GM18873 (cell line): ENCODE results near the gene KRT38.

Experiments used
- ATAC-seq: cut with Tn5 transposase; IDR thresholded peaks from one replicate; pipeline ENCODE4 v1.9.1; 2021; ENCODE audit warnings: mild to moderate bottlenecking, moderate library complexity, moderate number of reproducible peaks; ENCODE audit not compliant: unreplicated experiment, low FRiP score

Gene KRT38

GRCh38 chr17:41440531-41441033, at the start of gene KRT38:
KRT38 (minus strand) TSS chr17:41440983; CDS start chr17:41440921, 62 bp downstream.
- ATAC-seq, result no peak

- no peak for ATAC-seq
These were observed 48.7 kb upstream of the KRT38 start, which contains the start of gene KRT36 for GRCh38 chr17:41489531-41489930. KRT36 (minus strand) TSS chr17:41489910; CDS start chr17:41489864, 46 bp downstream.

GRCh38 chr17:41486809-41487530, 46.2 kb upstream of the KRT38 start:
- no peak for ATAC-seq

- no peak for ATAC-seq
These were observed 45.5 kb upstream of the KRT38 start for GRCh38 chr17:41486316-41486715.

GRCh38 chr17:41484920-41485904, 44.4 kb upstream of the KRT38 start:
- ATAC-seq, result no peak

- ATAC-seq, result no peak
These were observed 43.4 kb upstream of the KRT38 start for GRCh38 chr17:41483991-41484826.

- ATAC-seq, result no peak
These were observed 42.7 kb upstream of the KRT38 start for GRCh38 chr17:41483531-41483930.

GRCh38 chr17:41481036-41481435, 40.3 kb upstream of the KRT38 start, which contains the start of gene KRT35:
KRT35 (minus strand) TSS chr17:41481151; CDS start chr17:41481097, 54 bp downstream.
- no peak for ATAC-seq

- ATAC-seq, result no peak
These were observed 39.8 kb upstream of the KRT38 start for GRCh38 chr17:41480581-41480980.

- ATAC-seq, result no peak
These were observed 39.4 kb upstream of the KRT38 start for GRCh38 chr17:41480136-41480535.

- ATAC-seq, result no peak
These were observed 37.5 kb upstream of the KRT38 start for GRCh38 chr17:41478237-41478636.

GRCh38 chr17:41476866-41477815, 36.4 kb upstream of the KRT38 start:
- ATAC-seq, result no peak

GRCh38 chr17:41475421-41475820, 34.6 kb upstream of the KRT38 start:
- ATAC-seq, result no peak

- no peak for ATAC-seq
These were observed 34.1 kb upstream of the KRT38 start for GRCh38 chr17:41474863-41475262.

- no peak for ATAC-seq
These were observed 27.6 kb upstream of the KRT38 start for GRCh38 chr17:41468346-41468745.

GRCh38 chr17:41467561-41467960, 26.8 kb upstream of the KRT38 start:
- ATAC-seq, result no peak

- ATAC-seq, result no peak
These were observed 26.2 kb upstream of the KRT38 start, which contains the start of gene KRT32 for GRCh38 chr17:41466988-41467387. KRT32 (minus strand) TSS chr17:41467386; CDS start chr17:41467325, 61 bp downstream.

- ATAC-seq, result no peak
These were observed 23.9 kb upstream of the KRT38 start for GRCh38 chr17:41464682-41465081.

GRCh38 chr17:41464173-41464572, 23.4 kb upstream of the KRT38 start:
- ATAC-seq, result no peak
